ENCODE data around the gene STX10.

The STX10 gene

GRCh38 chr19:13120031-13120430 is 30.1 kb downstream of the STX10 start:
- H3K4me3 ChIP-seq (ENCODE audit: low read depth, low read length) = no peak overlapping the region; the same call in 1 of the 2 replicates
- no peak for TF ChIP-seq CTCF (IDR thresholded peaks at IDR 0.05; ENCODE audit: low read depth, low read length, missing control alignments)
- no peak for DNase-seq (ENCODE audit: low read depth)

- DNase-seq (ENCODE audit: low read depth) = no peak
- no peak for TF ChIP-seq CTCF (IDR thresholded peaks at IDR 0.05; ENCODE audit: low read depth, low read length, missing control alignments)
- peak overlapping the region; percentile 88 for H3K4me3 ChIP-seq (ENCODE audit: low read depth, low read length)
Measured at GRCh38 chr19:13119627-13120026, 30.5 kb downstream of the STX10 start.

GRCh38 chr19:13118424-13119193 is 31.6 kb downstream of the STX10 start:
- peak overlapping the region; percentile 88 for H3K4me3 ChIP-seq (ENCODE audit: low read depth, low read length)
- no peak for DNase-seq (ENCODE audit: low read depth)
- TF ChIP-seq CTCF (IDR thresholded peaks at IDR 0.05; ENCODE audit: low read depth, low read length, missing control alignments) = no peak

- no peak for DNase-seq (ENCODE audit: low read depth)
- H3K4me3 ChIP-seq (ENCODE audit: low read depth, low read length) = peak within 1 kb of the TSS; percentile 88
- TF ChIP-seq CTCF (IDR thresholded peaks at IDR 0.05; ENCODE audit: low read depth, low read length, missing control alignments) = no peak
Measured at GRCh38 chr19:13117772-13118423, 32.3 kb downstream of the STX10 start, which contains the start of gene NACC1. TSS of gene NACC1 (plus strand) at chr19:13118264. CDS start at chr19:13135208, 16,944 bp downstream.

GRCh38 chr19:13117176-13117771 is 32.9 kb downstream of the STX10 start:
- H3K4me3 ChIP-seq (ENCODE audit: low read depth, low read length) = peak overlapping the region; percentile 81
- DNase-seq (ENCODE audit: low read depth) = no peak
- no peak for TF ChIP-seq CTCF (IDR thresholded peaks at IDR 0.05; ENCODE audit: low read depth, low read length, missing control alignments)

GRCh38 chr19:13116282-13117175 is 33.6 kb downstream of the STX10 start, which contains the start of gene TRMT1:
TSS of gene TRMT1 (minus strand) at chr19:13116740. CDS start at chr19:13116399, 341 bp downstream.
- DNase-seq (ENCODE audit: low read depth) = peak; percentile 87
- TF ChIP-seq CTCF (IDR thresholded peaks at IDR 0.05; ENCODE audit: low read depth, low read length, missing control alignments) = no peak
- H3K4me3 ChIP-seq (ENCODE audit: low read depth, low read length) = peak within 1 kb of the TSS; percentile 81

All from GM12864 (cell line).